Activated CD4-positive, alpha-beta T cell treated with anti-CD3 and anti-CD28 coated beads for 48 hours (primary cell): ENCODE data around the gene COL13A1.

ENCODE experiments used
- DNase-seq: peaks from one replicate; pipeline ENCODE4 v3.0.0-alpha.2; 2020

Gene COL13A1

DNA sequence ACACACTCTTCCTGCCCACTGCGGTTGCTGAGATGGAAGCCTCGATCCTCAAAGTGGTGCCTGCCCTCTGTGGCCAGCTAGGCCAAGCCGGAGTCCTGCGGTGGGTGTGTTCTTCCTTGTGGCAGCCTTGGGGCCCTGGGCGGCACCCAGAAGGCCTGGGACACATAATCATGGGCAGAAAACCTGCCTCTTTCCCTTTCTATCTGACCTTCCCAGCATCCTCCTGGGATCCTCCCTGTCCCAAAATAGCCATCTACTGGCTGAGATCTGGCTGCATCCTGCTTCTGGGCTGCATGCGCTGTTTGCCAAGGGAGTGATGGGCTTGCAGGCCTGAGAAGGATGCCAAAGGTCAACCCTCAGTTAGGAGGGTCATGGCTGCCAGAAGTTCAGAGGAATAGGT lies 23.9 kb downstream of the COL13A1 start:
- DNase-seq, result no peak

DNA sequence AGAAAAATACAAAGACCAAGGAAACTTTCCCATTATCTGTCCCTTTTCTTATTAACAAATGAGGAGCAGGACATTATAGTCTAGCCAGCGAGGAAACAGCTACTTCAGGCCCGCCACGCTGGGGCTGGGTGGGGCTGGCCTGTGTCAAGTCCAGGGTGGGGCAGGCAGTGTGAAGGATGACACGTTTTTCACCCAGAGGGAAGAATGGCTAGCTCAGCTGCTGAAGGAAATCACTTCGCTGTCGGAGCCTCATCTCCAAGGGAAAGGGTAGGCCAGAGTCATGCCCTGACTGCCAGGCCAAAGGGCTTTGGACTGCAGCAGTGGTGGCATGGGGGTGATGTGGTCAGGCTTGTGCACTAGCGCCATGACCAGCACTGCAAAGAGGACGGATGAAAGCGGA lies 24.4 kb downstream of the COL13A1 start:
- DNase-seq, result no peak

DNA sequence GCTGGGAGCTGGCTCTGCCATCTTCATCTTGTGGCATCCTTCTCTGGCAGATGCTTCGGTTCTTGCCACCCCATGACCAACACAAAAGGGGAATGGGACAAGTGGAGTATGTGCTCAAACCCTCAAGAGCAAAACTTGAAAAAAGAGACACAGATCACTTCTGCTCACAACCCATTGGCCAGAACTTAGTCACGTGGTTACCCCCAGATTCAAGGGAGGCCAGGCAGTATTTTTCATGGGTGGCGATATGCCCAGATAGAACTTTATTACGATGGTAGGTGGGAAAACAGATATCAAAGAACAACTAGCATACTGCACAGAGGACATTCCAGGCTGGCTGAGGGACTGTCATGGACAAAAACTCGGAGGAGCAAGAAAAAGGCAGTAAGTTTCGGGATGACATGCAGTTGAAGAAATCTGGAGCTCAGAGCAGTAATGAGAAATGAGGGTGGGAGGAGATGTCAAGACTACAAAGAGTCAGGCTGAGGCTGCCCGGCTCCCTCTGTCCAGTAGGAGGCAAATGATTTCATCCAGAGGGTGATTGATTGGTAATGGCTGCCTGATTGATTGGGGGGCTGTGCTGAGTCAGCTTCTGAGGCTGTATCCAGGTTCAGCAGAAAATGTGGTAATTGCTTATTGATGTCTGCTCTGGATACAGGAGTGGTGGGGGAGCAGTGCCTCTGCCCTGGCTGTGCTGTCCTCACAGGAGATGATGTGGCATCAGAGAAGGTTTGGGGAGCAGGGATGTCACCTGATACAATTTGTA lies 25.3 kb downstream of the COL13A1 start:
- DNase-seq, result no peak

DNA sequence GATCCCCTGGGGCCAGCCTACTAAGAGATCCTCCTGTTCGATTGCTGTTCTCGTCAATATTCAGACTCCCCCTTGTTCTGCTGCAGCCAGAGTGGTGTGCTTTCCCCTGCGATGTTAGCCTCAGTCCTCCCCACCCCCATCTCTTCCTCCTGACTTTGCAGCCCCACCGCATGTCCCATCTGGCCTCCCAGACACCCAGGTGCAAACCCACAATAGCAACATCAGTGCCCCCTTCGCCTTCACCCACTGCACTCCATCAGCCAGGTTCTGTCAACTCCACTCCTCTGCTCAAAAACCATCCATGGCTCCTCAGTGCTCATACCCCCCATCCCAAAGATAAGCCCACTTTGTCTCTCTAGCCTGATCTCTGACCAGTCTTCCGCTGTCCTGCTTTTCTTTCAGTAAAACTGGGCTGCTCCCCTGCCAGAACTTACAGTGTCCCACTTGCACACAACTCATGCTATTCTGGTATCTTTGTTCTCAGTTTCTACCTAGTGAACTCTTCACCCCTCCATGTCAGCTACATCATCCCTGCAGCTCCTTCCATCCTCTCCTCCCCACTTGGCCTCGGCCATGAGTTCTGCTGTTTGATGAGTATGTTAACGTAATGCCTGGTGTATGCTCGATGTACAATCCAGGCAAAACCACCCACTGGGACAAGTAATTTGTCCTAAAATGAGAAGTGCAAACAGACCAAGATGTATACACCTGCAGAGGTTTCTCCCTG lies 26.6 kb downstream of the COL13A1 start:
- no peak for DNase-seq

DNA sequence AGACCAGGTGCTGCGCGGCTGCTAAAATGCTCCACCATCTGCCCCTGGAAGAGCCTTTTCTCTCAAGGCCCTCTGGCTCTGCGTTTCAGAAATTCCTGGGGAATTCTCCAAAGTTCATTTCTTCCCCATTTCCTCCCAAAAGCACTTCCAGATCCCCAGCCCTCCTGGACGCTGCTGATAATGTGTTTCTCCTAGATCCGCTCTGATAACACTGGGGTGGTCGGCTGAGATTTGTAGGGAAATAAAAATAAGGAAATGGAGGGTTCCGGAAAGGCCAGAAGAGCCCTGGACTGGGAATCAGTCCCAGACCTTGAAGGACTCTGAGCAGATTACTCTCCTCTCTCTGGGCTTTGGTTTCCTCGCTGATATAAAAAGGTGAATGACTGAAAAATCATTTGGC lies 28.1 kb downstream of the COL13A1 start:
- DNase-seq, result no peak

DNA sequence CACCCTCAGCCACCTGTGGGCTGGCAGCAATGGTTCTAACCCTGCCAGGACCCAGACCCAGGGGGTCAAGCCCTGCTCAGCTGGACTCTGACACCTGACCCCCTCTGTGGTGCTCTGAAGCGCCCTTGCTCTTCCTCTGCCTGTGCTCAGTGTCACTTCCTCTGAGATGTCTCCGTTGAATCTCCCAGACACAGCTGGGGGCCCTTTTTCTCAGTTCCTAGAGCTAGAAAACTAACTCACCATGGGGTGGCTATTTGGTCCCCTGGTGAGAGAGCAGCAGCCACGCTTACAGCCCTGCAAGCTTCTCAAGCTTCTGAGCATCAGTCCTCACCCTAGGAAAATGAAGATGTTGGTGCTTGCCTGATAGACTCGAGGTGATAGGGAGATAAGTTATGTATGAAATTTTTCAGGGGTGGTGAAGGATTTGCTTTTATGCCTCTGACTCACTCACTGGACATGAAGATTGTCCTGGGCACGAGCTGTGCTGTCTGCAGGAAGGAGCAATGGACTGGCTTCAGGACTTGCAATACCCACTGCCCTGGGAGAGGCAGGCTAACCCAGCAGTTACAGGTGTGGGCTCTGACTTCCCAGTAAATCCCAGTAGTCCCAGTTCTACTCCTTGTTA lies 29.6 kb downstream of the COL13A1 start:
- no peak for DNase-seq

DNA sequence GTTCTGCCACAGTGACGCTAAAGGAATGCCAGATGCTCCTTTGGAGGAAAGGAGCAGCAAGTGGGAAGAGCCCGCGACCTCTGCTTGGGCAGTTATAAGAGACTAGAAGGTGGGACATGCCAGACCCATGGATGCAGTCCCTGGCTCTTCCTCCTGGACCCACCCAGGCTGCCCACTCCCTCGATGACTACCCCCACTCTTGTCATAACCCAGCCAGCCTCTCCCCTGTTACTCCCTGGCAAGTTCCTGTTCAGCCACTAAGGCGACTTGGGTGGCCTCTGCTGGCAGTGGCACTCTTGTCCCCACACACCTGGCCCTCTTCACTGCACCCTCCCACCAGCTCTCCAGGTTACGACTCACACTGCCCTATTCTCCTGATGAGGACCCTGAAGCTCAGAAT lies 33.5 kb downstream of the COL13A1 start:
- no peak for DNase-seq

DNA sequence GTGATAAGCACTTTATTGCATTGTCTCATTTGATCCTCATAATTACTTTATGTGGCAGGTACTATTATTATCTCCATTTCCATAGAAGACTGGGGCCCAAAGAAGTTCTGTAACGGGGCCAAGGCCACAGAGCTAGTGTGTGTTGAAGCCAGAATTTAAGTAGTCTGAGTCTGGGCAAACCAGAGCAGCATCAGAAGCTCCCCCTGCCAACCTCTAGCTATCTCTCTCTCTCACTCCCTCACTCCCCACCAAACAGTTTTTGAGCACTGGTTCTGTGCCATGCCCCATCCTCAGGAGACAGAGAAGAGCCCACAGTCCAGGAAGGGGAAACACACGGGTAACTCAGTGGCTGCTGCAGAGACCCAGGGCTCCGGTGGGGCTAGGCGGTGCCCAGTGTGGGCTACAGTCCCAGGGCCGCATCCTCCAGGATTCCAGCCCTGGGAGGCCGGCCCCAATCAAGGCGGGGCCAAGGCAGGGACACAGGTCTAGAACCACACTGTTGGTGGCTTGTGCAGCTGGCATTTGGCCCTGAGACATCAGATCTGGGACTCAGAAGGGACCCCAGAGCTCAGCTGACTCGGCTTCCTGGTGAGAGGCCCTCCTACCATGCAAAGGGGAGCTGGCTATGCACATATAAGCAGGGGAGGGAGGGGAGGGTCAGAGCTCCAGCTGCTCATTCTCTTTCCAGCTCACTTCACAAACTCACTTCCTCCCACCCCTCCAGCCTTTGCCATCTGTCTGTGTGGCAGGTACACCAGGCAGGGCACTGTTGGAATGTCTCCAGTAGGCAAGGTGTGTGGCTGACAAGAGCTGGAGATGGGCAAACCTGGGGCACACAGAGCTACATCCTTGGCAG lies 34.4 kb downstream of the COL13A1 start:
- DNase-seq, result no peak

DNA sequence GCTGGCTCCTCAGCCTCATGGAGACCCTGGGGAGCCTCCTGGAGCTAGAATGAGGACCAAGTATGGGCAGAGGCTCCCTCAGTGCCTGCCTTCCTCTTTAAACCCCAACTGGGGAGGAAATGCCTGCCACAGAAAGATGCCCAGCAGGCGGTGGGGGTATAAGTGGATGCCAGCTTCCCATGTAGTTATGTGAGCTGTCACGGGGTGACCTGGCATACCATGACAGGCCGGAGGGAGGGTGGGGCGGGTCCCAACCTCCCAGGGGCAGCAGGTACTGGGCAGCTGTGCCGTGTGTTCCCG lies 35.0 kb downstream of the COL13A1 start:
- no peak for DNase-seq

DNA sequence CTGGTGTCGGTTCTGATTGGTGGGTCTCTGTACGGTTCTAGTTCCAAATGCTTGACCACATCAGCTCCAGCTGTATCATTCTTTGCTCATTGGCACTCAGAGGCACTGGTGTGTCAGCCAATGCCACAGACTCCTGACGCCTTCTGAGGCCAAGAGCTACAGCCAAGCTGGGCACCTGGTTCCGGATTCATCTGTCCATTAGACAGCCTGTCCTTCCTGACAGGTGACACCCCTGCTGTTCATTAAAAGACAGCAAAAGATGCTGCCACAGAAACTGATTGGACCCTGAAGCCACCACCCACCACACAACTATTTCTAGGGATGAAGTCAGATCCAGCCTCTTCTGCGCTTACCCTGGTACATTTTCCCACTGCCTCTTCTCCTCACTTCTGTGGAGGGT lies 35.6 kb downstream of the COL13A1 start:
- DNase-seq, result no peak

DNA sequence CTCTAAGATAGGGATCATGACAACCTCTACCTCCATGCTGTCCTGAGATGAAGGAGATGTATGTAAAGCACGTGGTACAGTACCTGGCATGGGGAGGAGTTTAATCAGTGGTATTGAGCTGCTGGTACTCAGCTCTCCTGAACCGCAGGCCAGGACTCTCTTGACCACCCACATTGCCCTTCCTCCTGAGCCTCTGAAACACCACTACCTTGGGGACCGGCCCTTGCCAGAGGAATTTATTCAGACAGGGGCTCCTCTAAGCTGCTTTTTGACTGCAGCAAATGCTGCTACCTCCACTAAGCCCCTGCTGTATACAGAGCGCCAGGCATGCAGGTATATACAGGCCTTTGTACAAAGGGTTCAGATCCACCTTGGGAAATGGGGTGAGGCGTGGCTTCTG lies 36.7 kb downstream of the COL13A1 start:
- no peak for DNase-seq

DNA sequence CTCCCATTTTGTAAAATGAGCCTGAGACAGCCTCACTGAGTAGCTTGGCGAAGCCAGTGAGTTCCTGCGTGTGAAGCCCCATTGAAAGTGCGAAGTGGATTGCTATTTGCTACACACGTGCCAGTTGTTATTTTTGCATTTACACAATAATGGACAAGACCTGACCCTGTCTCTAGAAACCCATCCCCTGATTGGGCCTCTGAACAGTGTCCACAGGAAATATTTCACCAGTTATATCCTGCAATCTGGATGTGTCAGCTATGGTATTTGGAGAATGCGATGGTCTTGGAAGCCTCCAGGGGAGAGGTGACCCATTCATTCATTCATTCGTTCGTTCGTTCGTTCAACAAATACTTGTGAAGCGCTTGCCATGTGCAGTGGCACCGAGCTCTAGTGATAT lies 37.1 kb downstream of the COL13A1 start:
- DNase-seq, result no peak

DNA sequence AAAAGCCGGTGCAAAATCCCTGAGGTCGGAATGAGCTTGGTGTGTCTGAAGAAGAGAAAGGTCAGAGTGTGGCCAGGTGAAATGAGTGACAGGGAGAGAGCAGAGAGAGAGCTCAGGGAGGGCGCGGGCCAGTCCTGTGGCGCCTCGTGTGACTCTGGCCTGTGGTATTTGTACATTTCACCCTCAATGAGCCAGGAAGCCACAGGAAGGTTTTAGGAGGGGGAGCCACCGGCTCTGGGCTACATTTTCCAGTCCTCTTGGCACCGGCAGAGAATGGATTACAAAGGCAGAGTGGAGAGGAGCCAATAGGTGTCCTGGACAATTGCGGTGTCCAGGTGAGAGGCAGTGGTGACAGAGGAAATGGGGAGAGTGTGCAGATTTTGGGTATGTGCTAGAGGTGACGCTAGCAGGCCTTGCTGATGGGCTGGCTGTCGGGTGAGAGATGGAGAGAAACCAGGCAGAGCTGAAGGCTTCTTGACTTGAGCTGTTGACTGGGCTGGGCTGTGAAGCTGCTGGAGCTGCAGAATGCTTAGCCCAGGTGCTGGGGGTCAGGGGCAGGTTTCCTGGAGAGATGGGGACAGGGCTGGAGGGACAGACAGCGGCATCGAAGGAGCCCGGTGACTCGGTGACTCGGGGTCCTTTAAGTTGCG lies 38.1 kb downstream of the COL13A1 start:
- DNase-seq, result no peak

DNA sequence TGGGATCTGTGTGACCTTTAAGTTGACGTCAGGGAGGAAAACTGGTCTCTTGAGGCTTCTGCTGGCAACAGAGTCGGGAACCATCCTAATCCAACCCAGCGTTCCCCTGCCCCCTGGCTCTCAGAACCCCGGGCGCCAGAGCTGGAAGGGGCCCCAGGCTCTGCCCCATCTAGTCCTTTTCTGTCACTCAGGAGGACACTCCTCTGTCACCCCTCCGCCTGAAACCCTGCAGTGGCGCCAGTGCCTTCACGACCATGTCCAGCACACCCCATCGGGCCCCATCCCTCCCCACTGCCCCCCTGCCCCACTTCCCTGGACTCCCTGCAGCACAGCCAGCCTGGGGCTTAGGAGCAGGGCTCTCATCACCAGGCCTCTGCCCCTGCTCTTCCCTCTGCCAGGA lies 39.1 kb downstream of the COL13A1 start:
- DNase-seq, result no peak

DNA sequence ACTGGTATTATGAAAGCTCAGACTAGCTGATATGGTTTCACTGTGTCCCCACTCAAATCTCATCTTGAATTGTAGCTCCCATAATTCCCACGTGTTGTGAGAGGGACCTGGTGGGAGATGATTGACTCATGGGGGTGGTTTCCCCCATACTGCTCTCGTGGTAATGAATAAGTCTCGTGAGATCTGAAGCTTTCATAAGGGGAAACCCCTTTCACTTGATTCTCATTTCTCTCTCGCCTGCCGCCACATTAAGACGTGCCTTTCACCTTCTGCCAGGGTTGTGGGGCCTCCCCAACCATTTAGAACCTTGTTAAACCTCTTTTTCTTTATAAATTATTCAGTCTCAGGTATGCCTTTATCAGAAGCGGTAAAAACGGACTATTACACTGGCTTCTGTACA lies 40.3 kb downstream of the COL13A1 start:
- peak; percentile 20 for DNase-seq

DNA sequence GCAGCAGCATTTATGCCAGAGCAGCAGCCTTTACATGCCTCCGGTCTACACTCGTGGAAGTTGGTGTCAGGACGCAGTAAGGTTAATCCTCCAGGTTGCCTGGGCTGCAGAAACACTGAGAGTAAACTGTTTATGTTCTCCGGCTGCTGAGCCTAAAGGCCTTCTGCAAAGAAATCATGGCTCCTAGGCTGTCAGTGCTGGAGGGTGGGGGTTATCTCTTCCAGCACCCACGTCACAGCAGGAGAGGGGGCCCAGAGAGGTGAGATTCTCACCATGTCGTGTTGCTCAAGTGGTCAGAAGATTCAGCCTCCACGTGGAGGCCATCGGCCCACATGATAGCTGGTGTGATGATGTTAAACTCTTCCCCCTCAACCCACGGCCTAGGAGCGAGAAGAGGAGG lies 41.2 kb downstream of the COL13A1 start:
- no peak for DNase-seq

DNA sequence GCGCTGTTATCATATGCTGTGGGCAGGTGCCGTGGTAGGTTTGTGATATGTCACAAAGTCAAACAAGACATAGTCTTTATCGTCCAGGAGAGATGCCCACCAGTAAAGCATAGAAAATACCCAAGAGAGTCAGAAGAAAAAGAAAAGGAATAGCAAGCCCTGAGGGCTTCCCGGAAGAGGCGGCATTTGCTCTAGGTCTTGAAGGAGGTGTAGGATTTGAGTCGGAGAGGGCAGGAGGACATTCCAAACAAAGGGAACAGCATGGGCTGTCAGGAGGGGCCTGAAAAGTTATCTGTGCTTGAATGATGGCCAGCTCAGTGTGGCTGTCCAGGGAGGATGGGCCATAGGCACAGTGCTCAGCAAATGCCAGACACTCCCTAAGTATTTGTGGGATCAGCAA lies 42.2 kb downstream of the COL13A1 start:
- DNase-seq, result no peak

DNA sequence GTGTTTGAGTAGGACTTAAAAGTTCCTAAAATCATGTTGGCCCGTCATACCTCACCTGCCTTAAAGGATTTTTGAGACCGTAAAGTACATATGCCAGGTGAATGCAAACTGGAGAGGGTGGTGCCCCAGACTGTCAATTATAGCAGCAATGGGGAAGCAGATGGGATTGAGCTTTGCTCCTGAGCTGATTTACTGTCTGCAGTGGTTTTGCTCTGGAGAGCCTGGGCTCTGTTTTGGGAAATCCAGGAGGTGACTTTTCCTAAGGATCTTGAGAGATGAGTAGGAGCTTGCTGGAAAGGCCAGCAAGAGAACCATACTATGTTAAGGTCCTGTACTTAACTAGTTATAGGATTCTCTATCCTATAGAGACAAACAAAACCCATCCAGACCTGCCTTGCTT lies 43.0 kb downstream of the COL13A1 start:
- DNase-seq, result no peak

DNA sequence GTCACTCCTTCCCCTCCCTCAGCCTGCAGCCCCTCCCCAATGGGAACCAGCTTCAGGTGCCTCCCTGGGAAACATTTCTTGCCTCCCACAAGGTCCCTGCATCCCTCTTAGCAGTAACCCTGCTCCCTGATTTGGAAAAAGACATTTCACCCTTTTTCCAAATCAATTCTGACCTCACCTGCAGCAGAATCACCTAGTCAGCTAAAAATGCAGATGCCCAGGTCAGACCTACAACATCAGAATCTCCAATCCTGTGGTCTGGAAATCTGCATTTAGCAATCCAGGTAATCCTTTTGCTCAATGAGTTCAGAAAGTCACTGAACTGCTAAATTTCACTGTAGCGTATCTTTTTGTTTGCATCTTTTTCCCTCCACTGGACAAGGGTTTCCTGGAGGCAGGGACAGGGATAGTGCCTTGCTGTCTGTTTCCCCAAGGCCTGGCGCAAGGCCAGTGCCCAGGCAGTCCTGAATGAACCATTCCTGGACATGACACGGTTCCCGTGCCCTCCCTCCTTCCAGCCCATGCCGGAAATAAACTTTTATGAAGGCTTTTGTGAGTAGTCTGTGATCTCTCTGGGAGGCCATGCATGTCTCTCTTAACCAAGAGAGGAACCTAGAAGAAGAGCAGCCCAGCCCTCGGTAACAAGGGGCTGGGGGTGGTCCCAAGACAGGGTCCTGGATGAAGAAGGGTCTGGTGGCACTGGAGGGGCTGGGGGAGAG lies 44.0 kb downstream of the COL13A1 start:
- DNase-seq, result no peak

DNA sequence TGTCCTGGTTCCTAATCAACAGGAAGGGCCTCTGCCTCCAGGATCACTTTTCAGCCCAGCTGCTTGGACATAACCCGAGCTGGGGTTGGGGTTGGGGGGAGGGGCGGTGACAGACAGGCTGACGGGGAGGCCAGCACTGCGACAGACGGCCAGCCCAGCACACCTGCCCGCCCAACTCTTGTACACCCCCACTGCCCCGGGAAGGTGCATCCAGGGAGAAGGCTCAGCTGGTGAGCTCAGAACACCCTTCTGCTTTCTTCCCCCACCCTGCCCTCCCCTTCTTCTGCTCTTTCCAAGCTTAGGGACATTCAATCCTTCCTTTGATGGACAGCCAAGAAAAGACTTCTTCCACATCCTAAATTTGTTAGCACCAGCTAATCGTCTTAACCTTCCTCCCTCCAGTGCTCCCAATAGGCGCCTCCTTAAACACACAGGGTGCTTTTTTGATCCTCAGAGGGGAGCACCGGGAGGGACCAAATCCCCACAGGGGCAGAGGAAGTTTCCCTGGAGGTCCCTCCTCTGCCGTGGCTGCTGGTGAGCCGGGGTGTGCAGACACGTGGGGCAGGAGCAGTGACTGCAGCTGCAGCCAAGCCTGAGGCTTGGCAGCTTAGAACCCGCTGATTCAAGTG lies 44.7 kb downstream of the COL13A1 start:
- no peak for DNase-seq

DNA sequence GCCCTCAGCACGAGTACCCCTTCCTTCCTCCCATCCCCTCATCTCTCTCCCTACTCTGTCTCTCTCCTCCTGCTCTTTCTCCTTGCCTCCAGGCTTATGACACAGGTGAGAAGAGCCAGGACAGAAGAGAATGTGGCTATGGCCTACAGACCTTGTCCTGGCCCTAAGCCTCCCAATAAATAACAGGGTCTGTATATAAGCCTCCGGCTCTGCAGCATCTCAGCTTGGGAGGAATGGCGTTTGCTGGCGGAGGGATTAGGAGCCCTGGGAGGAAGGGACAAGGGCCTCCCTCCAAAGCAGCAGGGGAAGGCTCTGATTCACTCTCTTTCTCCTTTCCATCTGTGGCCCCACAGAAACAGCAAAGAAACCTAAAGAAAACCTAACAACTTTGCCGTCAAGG lies 45.8 kb downstream of the COL13A1 start:
- no peak for DNase-seq

DNA sequence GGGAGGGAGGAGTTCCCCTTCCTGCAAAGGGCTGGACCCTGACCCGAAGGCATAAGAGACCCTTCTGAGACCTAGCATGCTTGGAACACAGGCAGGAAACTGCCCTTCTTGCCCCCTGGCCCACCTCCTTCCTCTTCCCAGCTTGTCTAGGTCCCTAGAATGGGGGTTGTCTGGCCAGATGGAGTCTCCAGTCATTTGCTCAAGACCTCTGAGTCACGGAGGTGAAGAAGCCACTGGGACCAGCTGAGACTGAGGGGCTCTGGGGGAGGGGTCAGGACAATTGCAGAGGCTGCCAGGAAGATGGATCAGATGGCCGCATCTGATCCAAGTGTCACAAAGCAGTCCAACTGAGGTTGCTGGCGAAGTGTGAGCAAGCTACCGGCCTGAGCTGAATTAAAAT lies 46.2 kb downstream of the COL13A1 start:
- no peak for DNase-seq
